ENCODE data around the gene ST3GAL4.

ST3GAL4 gene

GRCh38 chr11:126452241-126453101 is 97.0 kb downstream of the ST3GAL4 start:
- no peak for DNase-seq

GRCh38 chr11:126456089-126456488 is 100.6 kb downstream of the ST3GAL4 start:
- no peak for DNase-seq

GRCh38 chr11:126456783-126457542 is 101.5 kb downstream of the ST3GAL4 start:
- DNase-seq: no peak

GRCh38 chr11:126457817-126458216 is 102.3 kb downstream of the ST3GAL4 start:
- DNase-seq: no peak

- peak in 5 of 14 donors; percentile 28 to 49 (median 39) for DNase-seq
These were observed 104.3 kb downstream of the ST3GAL4 start for GRCh38 chr11:126459691-126460281.

- DNase-seq: no peak
These were observed 105.1 kb downstream of the ST3GAL4 start for GRCh38 chr11:126460417-126461095.

- no peak for DNase-seq
These were observed 105.6 kb downstream of the ST3GAL4 start for GRCh38 chr11:126461096-126461440.

GRCh38 chr11:126461996-126462395 is 106.5 kb downstream of the ST3GAL4 start:
- DNase-seq: no peak

- no peak for DNase-seq
These were observed 106.9 kb downstream of the ST3GAL4 start for GRCh38 chr11:126462422-126462821.

Measured in C1 segment of cervical spinal cord (tissue), 14 donors.